Amniotic epithelial cell (primary cell): ENCODE measurements around the gene NELL1.

Experiments
- DNase-seq: peaks from one replicate; pipeline ENCODE4 v3.0.0-alpha.2; 2010; ENCODE audit warnings: low read depth

NELL1 gene

DNA sequence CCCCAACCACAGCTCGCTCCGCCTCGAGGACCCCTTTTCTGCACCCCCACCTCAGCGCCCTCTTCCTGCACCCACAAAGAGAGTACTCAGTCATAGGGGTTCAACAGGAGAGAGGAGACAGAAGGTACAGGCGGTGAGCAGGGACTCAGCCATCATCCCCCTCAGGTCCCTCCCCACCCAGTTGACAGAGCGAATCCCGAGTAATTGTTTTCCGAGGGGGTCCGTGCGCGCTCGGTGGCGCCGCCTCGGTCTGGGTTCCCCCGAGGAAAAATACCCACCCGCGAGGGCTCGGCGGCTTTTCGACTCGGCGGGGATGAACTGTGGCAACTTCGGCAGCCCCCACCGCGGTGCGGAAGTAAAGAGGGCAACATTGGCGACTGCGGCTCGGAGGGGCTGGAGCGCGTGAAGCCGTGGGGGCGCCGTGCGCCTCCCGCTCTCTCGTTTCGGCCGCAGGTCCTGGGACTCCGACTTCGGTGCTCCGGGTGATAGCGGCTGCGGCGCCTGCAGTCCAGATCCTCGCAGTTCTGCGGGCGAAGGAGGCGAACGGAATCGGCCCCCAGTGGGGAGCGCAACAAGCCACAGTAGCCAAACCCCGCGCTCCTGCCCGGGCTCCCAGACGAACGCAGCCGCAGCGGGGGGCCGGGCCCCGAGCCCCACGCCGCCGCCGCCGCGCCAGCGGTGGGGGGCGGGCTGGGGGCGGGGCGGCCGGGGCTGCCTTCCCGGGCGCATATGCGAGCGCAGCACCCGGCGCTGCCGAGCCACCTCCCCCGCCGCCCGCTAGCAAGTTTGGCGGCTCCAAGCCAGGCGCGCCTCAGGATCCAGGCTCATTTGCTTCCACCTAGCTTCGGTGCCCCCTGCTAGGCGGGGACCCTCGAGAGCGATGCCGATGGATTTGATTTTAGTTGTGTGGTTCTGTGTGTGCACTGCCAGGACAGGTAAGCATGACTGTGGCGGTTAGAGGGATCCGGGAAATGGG lies at the start of gene NELL1:
TSS of gene NELL1 (plus strand) at position 743 of the 976 bp plus-strand sequence.
- DNase-seq, result no peak

DNA sequence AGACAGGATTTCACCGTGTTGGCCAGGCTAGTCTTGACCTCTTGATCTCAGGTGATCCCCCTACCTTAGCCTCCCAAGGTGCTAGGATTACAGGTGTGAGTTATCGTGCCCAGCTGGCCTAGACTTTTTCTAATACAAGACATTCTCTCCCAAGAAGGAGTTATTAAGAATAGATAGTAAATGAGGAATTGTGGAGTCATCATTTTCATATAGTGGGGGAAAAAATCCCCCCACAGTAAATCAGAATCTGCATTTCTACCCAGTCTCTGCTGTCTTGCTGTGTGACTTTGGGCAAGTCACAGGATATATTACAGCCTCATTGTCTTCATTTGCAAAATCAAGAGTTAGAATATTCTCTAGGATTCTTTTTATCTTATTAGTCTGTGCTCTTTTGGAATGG lies 48.4 kb upstream of the NELL1 start:
- DNase-seq, result no peak

DNA sequence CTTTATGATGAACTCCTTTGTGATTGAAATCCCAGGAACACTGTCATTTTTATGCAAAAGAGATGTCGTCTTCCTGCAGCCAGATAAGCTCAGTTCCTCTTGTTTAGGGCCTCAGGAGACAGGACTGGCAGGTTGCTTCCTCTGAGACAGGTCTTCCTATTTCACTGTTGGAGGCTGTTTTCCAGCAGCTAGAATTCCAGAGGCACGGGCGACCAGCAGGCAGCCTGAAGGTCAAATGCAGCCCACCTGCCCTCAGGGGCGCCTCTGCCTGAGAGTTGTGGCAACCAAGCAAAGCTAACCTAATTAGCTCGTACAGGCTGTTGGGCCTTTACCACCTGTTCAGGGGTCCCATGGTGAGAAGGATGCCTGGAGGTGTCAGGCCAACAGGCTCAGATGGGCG lies 47.7 kb upstream of the NELL1 start:
- no peak for DNase-seq

DNA sequence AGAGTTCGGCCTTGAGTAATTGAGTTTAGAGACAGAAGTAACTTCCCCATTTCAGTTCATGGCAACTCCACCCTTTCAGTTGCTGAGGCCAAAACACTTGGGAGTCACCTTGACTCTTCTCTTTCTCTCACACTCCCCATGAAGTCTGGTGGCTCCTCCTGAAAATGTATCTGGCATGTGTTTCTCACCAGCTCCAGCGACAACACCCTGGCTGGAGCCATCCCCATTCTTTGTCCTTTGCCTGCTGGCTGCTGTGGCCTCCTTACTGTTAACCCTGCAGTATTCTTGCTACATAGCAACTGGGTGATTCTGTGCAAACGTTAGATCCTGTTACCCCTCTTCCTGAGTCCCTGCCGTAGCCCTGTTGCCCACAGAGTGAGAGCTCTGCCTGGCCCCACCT lies 46.1 kb upstream of the NELL1 start:
- no peak for DNase-seq

DNA sequence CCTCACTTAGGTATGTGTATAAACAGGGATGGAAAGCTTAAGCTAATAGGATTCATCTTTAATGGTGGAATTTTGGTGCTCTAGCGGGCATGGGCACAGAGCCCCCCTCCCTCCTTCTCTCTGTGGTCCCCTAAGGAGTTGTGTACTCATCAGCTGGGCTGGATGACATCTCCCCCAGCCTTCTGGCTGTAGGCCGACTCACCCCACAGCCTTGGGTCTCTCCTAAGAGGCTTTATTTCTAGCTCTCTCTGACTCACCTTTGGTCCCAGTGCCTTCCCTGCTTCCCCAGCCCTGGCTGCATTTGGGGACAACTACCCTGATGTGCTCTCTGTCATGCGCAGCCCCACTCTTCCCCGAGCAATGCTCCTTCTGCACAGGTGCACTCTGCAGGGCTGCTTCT lies 43.1 kb upstream of the NELL1 start:
- no peak for DNase-seq

DNA sequence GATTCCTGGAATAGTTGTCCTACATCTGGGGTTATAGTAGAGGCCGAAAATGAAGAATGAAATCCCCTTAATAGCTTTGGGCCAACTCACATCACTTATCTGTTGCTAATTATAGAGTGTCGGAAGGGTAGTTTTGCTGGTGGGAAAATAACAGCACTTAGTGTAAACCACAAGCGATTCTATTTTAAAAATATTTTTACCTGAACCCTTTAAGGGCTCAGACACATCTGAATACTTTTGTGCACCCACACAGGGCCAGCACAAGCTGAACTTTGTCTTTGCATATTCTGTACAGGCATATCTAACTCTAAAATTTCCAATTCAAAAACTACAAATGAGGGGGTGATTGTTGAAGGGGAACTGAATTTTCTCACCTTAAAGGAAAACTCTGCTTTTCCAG lies 42.4 kb upstream of the NELL1 start:
- DNase-seq, result no peak

DNA sequence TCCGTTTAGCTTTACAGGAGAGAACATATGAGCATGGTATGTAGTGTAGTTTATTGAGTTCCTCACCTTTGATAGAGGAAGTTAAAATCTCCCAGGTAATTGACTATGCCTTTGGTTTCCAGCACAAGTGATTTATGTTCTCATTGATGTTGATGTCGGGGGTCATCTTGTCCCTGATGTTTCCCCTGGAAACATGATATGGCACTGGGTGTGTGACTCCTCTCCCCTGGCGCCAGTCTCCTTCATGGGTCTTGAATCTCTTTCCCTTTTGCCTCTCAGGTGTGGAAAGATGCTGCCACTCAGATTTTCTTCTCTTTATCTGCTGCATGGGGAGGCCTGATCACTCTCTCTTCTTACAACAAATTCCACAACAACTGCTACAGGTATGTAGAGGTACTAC lies 41.7 kb upstream of the NELL1 start:
- DNase-seq, result no peak

DNA sequence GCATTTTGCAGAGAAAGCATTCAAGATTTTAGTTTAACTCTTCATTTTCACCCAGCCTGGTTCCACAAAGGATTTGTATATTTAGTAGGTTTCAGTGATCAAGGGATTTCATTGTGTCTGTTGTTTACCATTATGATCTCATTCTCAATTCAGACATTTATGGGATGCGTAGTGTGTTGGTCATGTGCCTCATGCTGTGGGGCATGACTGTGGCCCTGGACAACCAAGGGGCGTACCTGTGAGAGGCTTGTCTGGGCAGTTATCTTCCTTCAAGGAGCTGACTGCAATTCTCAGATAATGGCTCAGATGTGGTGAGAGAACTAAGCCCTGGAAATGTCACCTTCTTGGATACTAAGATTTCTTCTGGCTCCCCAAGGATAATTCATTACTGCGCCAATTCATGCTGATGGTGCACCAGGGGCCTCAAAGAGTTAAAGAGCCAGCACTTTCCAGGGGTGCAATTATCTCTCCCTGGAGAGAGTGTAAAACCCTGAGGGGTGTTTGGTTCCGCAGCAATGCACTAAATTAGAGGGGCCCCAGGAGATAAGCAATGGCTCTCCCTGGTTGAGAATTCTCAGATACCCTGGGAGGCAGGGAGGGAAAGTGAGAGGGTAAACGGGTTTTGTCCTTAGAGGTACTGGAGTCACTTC lies 37.7 kb upstream of the NELL1 start:
- DNase-seq, result no peak

DNA sequence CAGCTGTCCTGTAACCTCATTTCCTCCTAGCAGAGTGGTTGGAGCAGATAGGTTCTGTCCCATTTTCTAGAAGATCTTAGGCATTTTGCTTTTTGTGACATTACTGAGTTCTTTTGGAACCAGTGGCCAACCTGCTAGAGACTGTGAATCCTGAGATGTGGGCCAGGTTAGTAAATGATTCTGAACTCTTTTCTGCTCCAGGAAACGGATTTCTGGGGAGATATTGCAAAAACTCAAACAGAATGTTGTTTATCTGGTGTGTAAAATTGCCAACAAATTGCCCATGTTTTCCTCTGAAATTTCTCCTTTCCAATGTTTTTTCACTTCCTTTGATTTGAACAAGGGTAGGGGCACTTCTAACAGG lies 37.2 kb upstream of the NELL1 start:
- DNase-seq, result no peak

DNA sequence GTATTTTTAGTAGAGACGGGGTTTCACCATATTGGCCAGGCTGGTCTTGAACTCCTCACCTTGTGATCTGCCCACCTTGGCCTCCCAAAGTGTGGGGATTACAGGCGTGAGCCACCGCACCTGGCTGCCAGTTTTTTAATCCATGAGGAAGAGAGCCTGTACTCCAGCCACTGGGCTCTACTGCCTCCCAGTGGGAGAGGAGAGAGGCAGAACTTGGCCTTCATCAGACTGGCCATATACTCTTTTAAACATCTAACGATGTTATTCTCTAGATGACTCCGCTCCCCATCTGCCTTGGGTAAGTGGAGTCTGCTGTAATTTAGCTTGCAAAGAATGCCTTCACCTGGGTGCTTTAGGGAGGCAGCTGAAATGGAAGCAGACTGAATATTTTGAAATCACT lies 35.3 kb upstream of the NELL1 start:
- no peak for DNase-seq

DNA sequence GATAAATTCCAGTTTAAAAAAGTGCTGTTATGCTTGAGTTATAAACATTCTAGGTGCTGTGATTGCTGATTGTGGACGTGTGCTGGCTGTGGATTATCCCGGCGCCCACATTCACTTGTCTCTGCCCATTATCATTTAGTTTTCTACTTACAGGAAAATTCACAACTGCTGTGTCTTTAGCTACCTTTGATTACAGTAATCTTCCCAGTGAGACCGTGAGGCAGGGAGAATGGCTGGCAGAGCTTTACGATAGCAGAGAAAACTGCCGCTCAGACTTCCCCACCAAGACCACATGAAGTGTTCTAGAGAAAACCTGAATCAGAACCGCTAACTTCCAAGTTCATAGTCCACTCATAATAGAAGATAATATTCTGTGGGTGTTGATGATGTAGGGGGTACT lies 34.6 kb upstream of the NELL1 start:
- DNase-seq, result no peak

DNA sequence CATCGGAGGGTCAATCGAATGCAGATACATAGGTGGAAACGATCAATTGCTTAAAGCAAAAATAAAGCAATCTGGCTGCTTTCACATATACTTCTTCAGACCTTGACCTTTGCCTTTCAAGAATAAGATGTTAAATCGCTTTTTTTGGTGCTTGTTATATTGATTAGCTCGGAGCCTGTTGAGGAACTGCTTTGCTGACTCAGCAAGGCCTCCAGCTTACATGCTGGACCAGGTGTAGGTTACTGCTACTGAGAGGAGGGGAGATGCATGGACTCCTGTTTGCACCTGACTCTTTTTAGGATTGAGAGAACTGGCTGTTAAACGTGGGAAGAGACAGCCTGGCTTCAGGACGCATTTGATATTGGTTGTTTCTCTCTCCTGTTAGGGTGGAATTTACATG lies 31.3 kb upstream of the NELL1 start:
- DNase-seq, result no peak

DNA sequence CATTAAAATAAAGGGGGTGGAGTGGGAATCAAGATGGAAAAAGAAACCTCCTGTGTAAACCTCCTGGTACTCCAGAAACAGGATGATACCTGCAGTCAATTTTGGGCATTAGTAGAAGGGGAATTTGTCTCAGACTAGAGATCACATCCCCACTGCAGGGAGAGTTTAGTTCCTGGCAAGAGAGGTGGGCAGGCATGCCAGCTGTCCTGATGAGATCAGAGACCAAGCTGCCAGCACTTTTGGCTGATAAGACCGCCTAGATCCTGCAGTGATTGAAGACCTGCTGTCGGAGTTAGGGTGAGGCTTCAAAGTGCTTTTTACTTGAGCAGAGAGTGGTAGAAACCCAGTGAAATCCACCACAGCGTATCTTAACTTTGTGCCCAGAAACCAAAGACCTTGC lies 29.7 kb upstream of the NELL1 start:
- DNase-seq, result no peak

DNA sequence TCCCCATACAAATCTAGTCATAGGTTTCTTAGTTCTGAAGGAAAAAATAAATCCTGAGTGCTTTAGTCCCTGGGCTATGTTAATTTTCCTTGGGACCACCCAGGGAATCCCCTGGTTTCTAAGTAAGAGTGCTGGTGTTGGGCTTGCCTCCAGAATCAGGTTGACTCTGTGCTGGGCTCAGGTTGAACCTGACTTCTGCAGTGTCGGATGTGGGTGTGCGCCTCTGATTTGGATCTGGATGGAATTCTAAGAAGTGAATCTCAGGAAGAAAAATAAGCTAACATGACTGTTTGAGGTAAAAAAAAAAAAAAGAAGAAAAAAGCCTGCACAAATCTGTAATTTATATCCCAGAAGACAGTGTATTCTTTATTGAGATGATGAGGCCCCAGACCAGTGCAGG lies 29.0 kb upstream of the NELL1 start:
- DNase-seq, result no peak

DNA sequence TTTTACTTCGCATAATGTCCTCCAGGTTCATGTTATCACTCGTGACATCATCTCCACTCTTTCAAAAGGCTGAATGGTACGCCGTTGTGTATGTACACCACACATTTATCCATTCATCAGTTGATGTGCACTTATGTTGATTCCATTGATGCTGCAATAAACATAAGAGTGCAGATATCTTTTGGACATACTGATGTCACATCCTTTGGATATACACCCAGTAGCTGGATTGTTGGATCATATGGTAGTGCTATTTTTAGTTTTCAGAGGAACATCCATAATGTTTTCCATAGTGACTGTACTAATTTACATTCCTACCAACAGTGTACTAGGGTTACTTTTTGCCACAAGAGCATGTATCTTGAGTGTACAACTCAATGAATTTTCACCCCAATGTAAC lies 25.0 kb upstream of the NELL1 start:
- no peak for DNase-seq

DNA sequence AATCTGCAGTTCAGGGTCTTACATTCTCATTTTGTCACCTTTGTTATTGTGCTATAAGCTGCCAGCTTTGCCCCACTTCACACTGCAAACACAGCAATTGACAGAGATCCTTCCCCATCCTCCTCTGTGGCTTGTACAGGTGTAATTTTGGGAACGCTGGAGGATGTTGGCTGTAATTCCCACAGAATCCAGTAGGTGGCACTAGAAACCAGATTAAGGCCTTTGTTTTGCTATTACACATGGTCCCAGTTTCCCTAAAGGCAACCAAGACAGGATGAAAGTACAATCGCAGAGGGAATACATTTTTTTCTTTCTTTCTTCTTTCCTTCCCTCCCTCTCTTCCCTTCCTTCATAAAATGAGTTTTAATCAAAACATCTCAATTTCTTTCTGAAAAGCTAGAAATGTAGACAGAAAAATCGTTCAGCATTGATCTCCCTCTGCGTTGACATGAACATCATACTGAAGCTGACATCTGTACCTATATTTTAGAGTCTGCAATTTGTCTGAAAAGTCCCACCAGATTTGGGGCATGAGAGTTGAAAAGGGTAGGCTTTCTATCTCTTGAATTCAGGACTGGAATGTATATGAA lies 21.3 kb upstream of the NELL1 start:
- DNase-seq, result peak; percentile 27

DNA sequence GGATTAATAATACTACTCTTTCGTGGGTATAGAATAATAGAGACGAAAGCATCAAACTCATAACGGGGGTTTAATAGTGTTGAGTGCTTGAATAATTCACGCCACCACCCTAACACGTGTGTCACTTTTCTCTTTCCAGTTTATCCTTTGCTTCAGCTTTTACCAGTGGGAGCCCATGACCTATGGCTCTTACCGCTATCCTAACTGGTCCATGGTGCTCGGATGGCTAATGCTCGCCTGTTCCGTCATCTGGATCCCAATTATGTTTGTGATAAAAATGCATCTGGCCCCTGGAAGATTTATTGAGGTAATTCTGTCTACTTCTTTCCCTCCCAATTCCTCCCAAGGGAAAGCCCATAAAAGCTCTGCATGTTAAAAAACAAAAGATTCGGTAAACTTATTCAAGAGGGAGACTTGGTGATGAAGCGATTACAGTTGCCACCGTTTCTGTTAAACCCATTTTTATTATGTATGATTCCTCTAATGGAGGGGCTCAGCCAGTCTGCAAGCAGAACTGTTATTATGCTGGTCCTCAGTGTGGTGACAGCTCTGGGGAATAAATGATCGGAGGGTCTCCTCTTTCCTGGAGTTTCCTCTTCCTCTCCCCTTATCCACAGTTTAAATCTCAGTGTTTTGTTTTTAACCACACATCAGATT lies 17.1 kb upstream of the NELL1 start:
- no peak for DNase-seq

DNA sequence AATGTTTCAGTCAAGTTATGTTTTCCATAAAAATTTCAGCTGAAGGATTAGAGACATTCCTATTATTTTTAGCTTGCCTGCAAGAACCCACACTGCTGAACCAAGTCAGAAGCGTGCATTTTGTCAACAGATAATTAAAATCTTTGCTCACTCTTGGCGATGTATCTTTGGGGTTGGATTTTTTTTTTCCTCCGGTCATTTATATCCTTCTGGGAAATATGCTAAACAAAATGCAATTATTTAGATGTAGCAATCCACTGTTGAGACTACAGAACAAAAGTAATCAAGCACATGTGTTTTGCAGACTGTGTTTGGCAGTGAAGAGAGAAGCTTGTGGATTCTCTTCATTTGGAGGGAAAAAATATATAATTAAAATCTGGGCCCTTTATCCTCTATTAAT lies 15.3 kb upstream of the NELL1 start:
- no peak for DNase-seq

DNA sequence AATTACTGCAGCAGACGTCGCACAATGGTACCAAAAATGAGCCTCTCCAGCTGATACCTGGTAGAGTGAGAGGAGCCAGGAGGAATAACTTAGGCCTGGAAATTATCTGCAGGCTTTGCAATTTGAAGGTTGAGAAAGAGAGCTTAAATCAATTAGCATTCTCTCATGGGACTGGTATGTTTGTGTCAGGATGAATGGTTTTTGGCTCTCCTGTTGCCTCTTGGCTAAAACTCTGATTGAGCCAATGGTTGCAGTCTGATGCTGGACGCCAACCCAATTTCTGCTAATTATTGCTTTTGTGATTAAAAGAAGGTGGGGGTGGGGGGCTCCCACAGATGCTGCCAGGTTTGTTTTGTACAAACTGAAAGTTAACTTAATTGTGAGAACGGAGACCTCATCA lies 12.5 kb upstream of the NELL1 start:
- no peak for DNase-seq

DNA sequence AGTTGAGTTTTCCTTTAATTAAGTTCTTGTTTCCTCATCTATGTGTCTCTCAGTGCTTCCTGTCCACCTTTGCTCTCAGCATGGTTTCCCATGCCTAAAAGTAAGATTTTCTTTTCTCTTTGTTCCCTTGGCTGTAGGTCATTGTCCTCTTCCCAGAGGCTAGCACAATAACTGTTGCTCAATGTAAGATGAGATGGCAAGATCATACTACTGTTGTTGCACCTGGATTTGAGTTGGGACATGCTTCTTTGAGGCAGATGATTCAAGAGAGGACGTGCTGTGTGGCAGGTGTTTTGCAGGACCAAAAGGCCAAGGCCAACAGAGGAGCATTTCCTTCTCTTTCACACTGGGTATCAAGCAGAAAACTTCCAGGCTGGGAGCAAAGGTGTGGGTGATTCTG lies 11.3 kb upstream of the NELL1 start:
- no peak for DNase-seq

DNA sequence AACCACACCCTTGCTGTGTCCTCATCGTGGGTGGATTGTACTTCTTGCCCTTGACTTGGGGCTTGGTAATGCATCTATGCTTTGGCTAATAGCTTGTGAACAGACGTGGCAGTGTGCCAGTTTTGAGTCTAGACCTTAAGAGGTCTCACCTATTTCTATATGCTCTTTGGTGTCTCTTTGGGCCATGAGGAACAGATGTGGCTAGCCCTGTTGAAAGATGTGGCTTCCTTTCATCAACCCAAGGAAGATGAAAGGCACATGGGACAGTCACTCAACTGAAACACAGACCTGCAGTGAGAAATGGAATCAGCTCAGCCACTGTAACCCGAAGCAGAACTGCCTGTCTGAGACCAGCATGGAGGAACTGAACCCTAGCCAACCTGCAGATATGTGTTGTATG lies 7.9 kb upstream of the NELL1 start:
- no peak for DNase-seq

DNA sequence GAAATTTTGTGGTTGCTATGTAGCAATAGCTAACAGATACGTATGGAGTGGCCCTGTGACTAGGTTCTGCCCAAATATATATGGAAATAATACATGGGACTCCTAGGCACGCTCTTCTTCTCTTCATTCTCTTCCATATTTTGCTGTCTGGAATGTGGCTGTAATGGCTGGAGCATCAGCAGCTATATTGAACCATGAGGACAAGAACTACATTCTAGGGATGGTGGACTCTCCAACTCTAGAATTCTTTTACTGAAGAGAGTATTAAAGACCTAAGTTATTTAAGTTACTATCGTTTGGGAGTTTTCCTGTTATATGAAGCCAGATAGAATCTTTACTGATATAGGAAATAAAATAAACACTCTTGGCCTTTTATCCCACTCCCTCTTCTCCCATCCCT lies 7.5 kb upstream of the NELL1 start:
- no peak for DNase-seq
